ENCODE results near the gene ACADSB. TPM values are rescaled to one million over a fixed set of nuclear protein-coding genes. Genes with fewer than 3 reads are reported as not detected.

The ACADSB gene
- polyA plus RNA-seq, 2 donors: 5.2 to 7.3 TPM

GRCh38 chr10:123031124-123031523 is 22.3 kb downstream of the ACADSB start:
- WGBS, 2 donors: 79 to 83% methylated on average over 1 of the region's 1 CpG
- no peak overlapping the region for H3K27ac ChIP-seq (ENCODE audit: low read depth in 2 of 2, low read length in 1 of 2)
- H3K4me1 ChIP-seq (ENCODE audit: control insufficient read depth in 2 of 2, insufficient read depth in 2 of 2, low read length in 1 of 2): no peaks in the 10 kb centered on the region
- H3K9me3 ChIP-seq (ENCODE audit: control insufficient read depth in 2 of 2, insufficient read depth in 1 of 2, low read depth in 1 of 2, low read length in 1 of 2): no peaks in the 10 kb centered on the region
- no peak overlapping the region for H3K4me3 ChIP-seq (ENCODE audit: low read depth in 1 of 2, low read length in 2 of 2)
- H3K36me3 ChIP-seq (ENCODE audit: control insufficient read depth in 2 of 2, insufficient read depth in 2 of 2, low read length in 1 of 2): no peaks in the 10 kb centered on the region
- H3K27me3 ChIP-seq (ENCODE audit: control insufficient read depth in 1 of 2, insufficient read depth in 2 of 2, low read length in 2 of 2): no peaks in the 10 kb centered on the region

DNA sequence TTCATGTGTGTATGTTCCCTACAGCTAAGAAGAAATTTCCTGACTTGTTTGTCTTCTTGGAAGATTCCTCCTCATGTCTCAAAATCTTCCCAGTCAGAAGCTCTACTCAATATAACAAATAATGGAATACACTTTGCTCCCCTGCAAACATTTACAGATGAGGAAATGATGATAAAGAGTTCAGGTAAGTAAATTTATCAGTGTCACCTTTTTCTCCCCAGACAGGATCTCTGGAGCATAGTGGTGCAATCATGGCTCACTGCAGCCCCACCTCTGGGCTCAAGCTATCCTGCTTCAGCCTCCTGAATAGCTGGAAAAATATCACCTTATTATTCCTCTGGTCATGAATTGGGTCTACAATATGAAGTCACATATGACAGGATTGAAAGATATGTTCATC is 25.5 kb downstream of the ACADSB start:
- Histone ChIP-seq H3K27ac (ENCODE audit: low read depth in 2 of 2, low read length in 1 of 2) (no peak overlapping the region), H3K9me3 (ENCODE audit: control insufficient read depth in 2 of 2, insufficient read depth in 1 of 2, low read depth in 1 of 2, low read length in 1 of 2) (no peaks in the 10 kb centered on the region), H3K27me3 (ENCODE audit: control insufficient read depth in 1 of 2, insufficient read depth in 2 of 2, low read length in 2 of 2) (no peaks in the 10 kb centered on the region), H3K4me1 (ENCODE audit: control insufficient read depth in 2 of 2, insufficient read depth in 2 of 2, low read length in 1 of 2) (no peaks in the 10 kb centered on the region), H3K36me3 (ENCODE audit: control insufficient read depth in 2 of 2, insufficient read depth in 2 of 2, low read length in 1 of 2) (peaks cover 0 to 3% of the 10 kb centered on the region in 2 donors), H3K4me3 (ENCODE audit: low read depth in 1 of 2, low read length in 2 of 2) (no peak overlapping the region)

- no peak overlapping the region for H3K27ac ChIP-seq (ENCODE audit: low read depth in 2 of 2, low read length in 1 of 2)
- peaks cover 0 to 3% of the 10 kb centered on the region in 2 donors for H3K36me3 ChIP-seq (ENCODE audit: control insufficient read depth in 2 of 2, insufficient read depth in 2 of 2, low read length in 1 of 2)
- no peaks in the 10 kb centered on the region for H3K27me3 ChIP-seq (ENCODE audit: control insufficient read depth in 1 of 2, insufficient read depth in 2 of 2, low read length in 2 of 2)
- 82 to 87% methylated on average over 8 of the region's 8 CpGs for WGBS, 2 donors
- no peaks in the 10 kb centered on the region for H3K9me3 ChIP-seq (ENCODE audit: control insufficient read depth in 2 of 2, insufficient read depth in 1 of 2, low read depth in 1 of 2, low read length in 1 of 2)
- no peak overlapping the region for H3K4me3 ChIP-seq (ENCODE audit: low read depth in 1 of 2, low read length in 2 of 2)
- no peaks in the 10 kb centered on the region for H3K4me1 ChIP-seq (ENCODE audit: control insufficient read depth in 2 of 2, insufficient read depth in 2 of 2, low read length in 1 of 2)
Observed at GRCh38 chr10:123035467-123036086, 26.8 kb downstream of the ACADSB start.

DNA sequence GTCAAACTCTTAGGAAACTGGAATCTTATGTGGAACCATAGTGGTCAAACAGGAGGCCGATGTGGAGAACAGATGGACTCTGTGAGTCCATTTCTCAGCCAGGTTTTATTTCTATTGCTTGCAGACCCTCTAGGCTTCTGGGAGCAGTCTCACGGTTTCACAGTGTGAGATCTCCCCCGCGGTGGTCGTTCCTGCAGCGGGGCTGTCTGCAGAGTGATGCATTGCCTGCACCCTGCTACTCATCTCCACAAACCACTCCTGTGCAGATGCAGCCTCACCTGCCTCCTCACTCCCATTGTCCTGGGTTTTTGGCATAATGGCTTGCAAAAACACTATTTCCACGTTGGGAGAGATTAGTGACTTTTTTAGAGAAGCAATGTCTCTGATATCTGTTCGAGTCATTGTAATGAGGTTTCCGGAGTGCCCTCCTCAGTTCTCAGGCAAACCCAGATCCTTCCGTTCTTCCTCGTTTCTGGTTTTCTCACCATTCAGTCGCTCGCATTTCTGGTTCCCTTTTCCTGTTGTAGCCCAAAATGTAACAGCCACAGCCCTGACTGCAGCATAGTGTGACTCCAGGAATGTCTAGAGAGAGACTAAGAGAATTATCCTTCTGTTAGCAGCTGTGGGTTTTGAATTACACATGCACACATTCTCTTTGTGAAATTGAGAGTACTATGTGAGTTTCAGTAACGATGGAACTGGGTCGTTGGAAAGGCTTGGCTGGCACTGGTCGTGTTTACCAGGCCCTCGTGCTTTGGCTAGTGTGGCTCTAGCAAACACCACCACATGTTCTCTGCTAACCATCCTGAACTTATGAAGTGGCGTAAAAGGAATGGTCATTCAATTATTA is 30.2 kb downstream of the ACADSB start:
- H3K9me3 ChIP-seq (ENCODE audit: control insufficient read depth in 2 of 2, insufficient read depth in 1 of 2, low read depth in 1 of 2, low read length in 1 of 2): no peaks in the 10 kb centered on the region
- H3K36me3 ChIP-seq (ENCODE audit: control insufficient read depth in 2 of 2, insufficient read depth in 2 of 2, low read length in 1 of 2): peaks cover under 1 to 3% of the 10 kb centered on the region in 2 donors
- no peak overlapping the region for H3K4me3 ChIP-seq (ENCODE audit: low read depth in 1 of 2, low read length in 2 of 2)
- no peaks in the 10 kb centered on the region for H3K27me3 ChIP-seq (ENCODE audit: control insufficient read depth in 1 of 2, insufficient read depth in 2 of 2, low read length in 2 of 2)
- H3K4me1 ChIP-seq (ENCODE audit: control insufficient read depth in 2 of 2, insufficient read depth in 2 of 2, low read length in 1 of 2): no peaks in the 10 kb centered on the region
- 71 to 72% methylated on average over 18 of the region's 18 CpGs for WGBS, 2 donors
- no peak overlapping the region for H3K27ac ChIP-seq (ENCODE audit: low read depth in 2 of 2, low read length in 1 of 2)

- no peaks in the 10 kb centered on the region for H3K4me1 ChIP-seq (ENCODE audit: control insufficient read depth in 2 of 2, insufficient read depth in 2 of 2, low read length in 1 of 2)
- no peaks in the 10 kb centered on the region for H3K27me3 ChIP-seq (ENCODE audit: control insufficient read depth in 1 of 2, insufficient read depth in 2 of 2, low read length in 2 of 2)
- H3K27ac ChIP-seq (ENCODE audit: low read depth in 2 of 2, low read length in 1 of 2): no peak overlapping the region
- peaks cover 3 to 4% of the 10 kb centered on the region in 2 donors for H3K36me3 ChIP-seq (ENCODE audit: control insufficient read depth in 2 of 2, insufficient read depth in 2 of 2, low read length in 1 of 2)
- no peaks in the 10 kb centered on the region for H3K9me3 ChIP-seq (ENCODE audit: control insufficient read depth in 2 of 2, insufficient read depth in 1 of 2, low read depth in 1 of 2, low read length in 1 of 2)
- no peak overlapping the region for H3K4me3 ChIP-seq (ENCODE audit: low read depth in 1 of 2, low read length in 2 of 2)
Observed at GRCh38 chr10:123039632-123039930, 30.8 kb downstream of the ACADSB start.

DNA sequence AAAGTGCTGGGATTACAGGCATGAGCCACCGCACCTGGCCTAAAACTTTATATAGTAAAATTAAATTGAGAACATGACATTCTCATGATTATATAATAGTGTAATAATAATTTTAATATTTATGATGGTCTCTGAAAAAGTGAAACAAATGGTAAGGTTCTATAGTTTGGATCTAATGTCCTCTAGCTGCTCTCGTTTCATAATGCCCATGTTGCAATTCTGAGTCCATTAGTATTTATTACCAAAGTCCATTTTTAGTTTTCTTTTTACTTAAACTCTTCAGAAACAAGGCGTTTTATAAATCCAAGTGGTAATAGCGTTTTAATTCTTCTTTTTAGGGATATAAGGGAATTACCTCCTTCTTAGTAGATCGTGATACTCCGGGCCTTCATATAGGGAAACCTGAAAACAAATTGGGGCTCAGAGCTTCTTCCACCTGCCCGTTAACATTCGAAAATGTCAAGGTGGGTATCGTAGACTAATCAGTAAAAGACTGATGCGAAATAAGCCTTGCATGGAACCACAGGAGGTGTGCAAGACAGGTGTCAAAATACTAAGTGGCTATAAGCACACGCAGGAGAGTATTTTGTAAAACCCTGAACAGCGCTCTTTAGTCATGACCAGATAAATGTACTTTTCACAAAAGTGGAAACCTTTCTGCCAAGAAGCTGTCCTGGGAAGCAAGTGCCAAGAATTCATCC is 34.1 kb downstream of the ACADSB start:
- Histone ChIP-seq H3K36me3 (ENCODE audit: control insufficient read depth in 2 of 2, insufficient read depth in 2 of 2, low read length in 1 of 2) (peaks cover 4 to 5% of the 10 kb centered on the region in 2 donors), H3K27me3 (ENCODE audit: control insufficient read depth in 1 of 2, insufficient read depth in 2 of 2, low read length in 2 of 2) (no peaks in the 10 kb centered on the region), H3K27ac (ENCODE audit: low read depth in 2 of 2, low read length in 1 of 2) (no peak overlapping the region), H3K4me3 (ENCODE audit: low read depth in 1 of 2, low read length in 2 of 2) (no peak overlapping the region), H3K9me3 (ENCODE audit: control insufficient read depth in 2 of 2, insufficient read depth in 1 of 2, low read depth in 1 of 2, low read length in 1 of 2) (no peaks in the 10 kb centered on the region), H3K4me1 (ENCODE audit: control insufficient read depth in 2 of 2, insufficient read depth in 2 of 2, low read length in 1 of 2) (no peaks in the 10 kb centered on the region)
- 89 to 91% methylated on average over 12 of the region's 12 CpGs for WGBS, 2 donors

- Histone ChIP-seq H3K27me3 (ENCODE audit: control insufficient read depth in 1 of 2, insufficient read depth in 2 of 2, low read length in 2 of 2) (no peaks in the 10 kb centered on the region), H3K27ac (ENCODE audit: low read depth in 2 of 2, low read length in 1 of 2) (no peak overlapping the region), H3K4me1 (ENCODE audit: control insufficient read depth in 2 of 2, insufficient read depth in 2 of 2, low read length in 1 of 2) (no peaks in the 10 kb centered on the region), H3K36me3 (ENCODE audit: control insufficient read depth in 2 of 2, insufficient read depth in 2 of 2, low read length in 1 of 2) (peaks cover 7% of the 10 kb centered on the region in 2 donors), H3K9me3 (ENCODE audit: control insufficient read depth in 2 of 2, insufficient read depth in 1 of 2, low read depth in 1 of 2, low read length in 1 of 2) (no peaks in the 10 kb centered on the region), H3K4me3 (ENCODE audit: low read depth in 1 of 2, low read length in 2 of 2) (no peak overlapping the region)
- WGBS, 2 donors: 9 to 13% methylated on average over 5 of the region's 5 CpGs
Observed at GRCh38 chr10:123043409-123043925, 34.7 kb downstream of the ACADSB start.

- no peaks in the 10 kb centered on the region for H3K27me3 ChIP-seq (ENCODE audit: control insufficient read depth in 1 of 2, insufficient read depth in 2 of 2, low read length in 2 of 2)
- 90 to 92% methylated on average over 2 of the region's 2 CpGs for WGBS, 2 donors
- H3K4me1 ChIP-seq (ENCODE audit: control insufficient read depth in 2 of 2, insufficient read depth in 2 of 2, low read length in 1 of 2): no peaks in the 10 kb centered on the region
- H3K36me3 ChIP-seq (ENCODE audit: control insufficient read depth in 2 of 2, insufficient read depth in 2 of 2, low read length in 1 of 2): peaks cover 5 to 7% of the 10 kb centered on the region in 2 donors
- H3K9me3 ChIP-seq (ENCODE audit: control insufficient read depth in 2 of 2, insufficient read depth in 1 of 2, low read depth in 1 of 2, low read length in 1 of 2): no peaks in the 10 kb centered on the region
- no peak overlapping the region for H3K27ac ChIP-seq (ENCODE audit: low read depth in 2 of 2, low read length in 1 of 2)
- no peak overlapping the region for H3K4me3 ChIP-seq (ENCODE audit: low read depth in 1 of 2, low read length in 2 of 2)
Observed at GRCh38 chr10:123044391-123044790, 35.6 kb downstream of the ACADSB start.

- no peaks in the 10 kb centered on the region for H3K4me1 ChIP-seq (ENCODE audit: control insufficient read depth in 2 of 2, insufficient read depth in 2 of 2, low read length in 1 of 2)
- H3K27ac ChIP-seq (ENCODE audit: low read depth in 2 of 2, low read length in 1 of 2): no peak overlapping the region
- H3K4me3 ChIP-seq (ENCODE audit: low read depth in 1 of 2, low read length in 2 of 2): no peak overlapping the region
- peaks cover 5 to 7% of the 10 kb centered on the region in 2 donors for H3K36me3 ChIP-seq (ENCODE audit: control insufficient read depth in 2 of 2, insufficient read depth in 2 of 2, low read length in 1 of 2)
- H3K27me3 ChIP-seq (ENCODE audit: control insufficient read depth in 1 of 2, insufficient read depth in 2 of 2, low read length in 2 of 2): no peaks in the 10 kb centered on the region
- H3K9me3 ChIP-seq (ENCODE audit: control insufficient read depth in 2 of 2, insufficient read depth in 1 of 2, low read depth in 1 of 2, low read length in 1 of 2): no peaks in the 10 kb centered on the region
- WGBS, 2 donors: 81 to 83% methylated on average over 4 of the region's 4 CpGs
Observed at GRCh38 chr10:123045961-123046731, 37.3 kb downstream of the ACADSB start.

Measured in esophagus (tissue), 2 donors.